ENCODE results near the gene PDP2.

DNA sequence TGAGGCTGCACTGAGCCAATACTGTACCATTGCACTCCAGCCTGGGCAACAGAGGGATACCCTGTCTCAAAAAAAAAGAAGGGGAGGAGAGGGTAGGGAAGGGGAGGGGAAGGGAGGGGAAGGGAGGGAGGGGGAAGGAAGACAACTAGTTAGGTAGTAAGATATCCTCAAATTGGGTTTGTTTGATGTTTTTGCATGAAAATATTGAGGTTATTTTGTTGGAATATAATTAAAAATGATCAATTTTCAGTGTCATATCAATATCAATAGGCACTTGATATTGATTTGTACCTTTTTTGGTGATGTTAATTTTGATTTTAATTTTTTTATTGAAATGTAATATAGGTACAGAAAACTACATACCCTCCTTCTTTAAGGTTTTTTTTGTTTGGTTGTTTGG, 16.6 kb upstream of the PDP2 start:
- TF ChIP-seq, protein P1, sequence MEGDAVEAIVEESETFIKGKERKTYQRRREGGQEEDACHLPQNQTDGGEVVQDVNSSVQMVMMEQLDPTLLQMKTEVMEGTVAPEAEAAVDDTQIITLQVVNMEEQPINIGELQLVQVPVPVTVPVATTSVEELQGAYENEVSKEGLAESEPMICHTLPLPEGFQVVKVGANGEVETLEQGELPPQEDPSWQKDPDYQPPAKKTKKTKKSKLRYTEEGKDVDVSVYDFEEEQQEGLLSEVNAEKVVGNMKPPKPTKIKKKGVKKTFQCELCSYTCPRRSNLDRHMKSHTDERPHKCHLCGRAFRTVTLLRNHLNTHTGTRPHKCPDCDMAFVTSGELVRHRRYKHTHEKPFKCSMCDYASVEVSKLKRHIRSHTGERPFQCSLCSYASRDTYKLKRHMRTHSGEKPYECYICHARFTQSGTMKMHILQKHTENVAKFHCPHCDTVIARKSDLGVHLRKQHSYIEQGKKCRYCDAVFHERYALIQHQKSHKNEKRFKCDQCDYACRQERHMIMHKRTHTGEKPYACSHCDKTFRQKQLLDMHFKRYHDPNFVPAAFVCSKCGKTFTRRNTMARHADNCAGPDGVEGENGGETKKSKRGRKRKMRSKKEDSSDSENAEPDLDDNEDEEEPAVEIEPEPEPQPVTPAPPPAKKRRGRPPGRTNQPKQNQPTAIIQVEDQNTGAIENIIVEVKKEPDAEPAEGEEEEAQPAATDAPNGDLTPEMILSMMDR (conservative IDR thresholded peaks at IDR 0.05 in 1 of 2, IDR thresholded peaks at IDR 0.05 in 1 of 2; ENCODE audit: extremely low read depth in 1 of 2, insufficient read depth in 1 of 2, low read depth in 1 of 2, low read length in 2 of 2): no peak
- no peak for TF ChIP-seq EZH2 (IDR thresholded peaks at IDR 0.05; ENCODE audit: borderline replicate concordance, low read length)
